ENCODE data around the gene FAM167B.

- no peak for TF ChIP-seq CTCF (IDR thresholded peaks at IDR 0.05)
- TF ChIP-seq EP300 (IDR thresholded peaks at IDR 0.05) = no peak
- TF ChIP-seq POLR2A (IDR thresholded peaks at IDR 0.05) = no peak
Observed at GRCh38 chr1:32276032-32276782, 29.2 kb downstream of the FAM167B start.

Measured in ovary (tissue), 3 donors.